Measurements from ENCODE around the gene MAGEE2.
"Not testable (repeated sequence)": the region's sequence is repeated elsewhere in the genome, so short reads cannot be mapped to it uniquely, and the experiment has no call there.

The MAGEE2 gene, protein sequence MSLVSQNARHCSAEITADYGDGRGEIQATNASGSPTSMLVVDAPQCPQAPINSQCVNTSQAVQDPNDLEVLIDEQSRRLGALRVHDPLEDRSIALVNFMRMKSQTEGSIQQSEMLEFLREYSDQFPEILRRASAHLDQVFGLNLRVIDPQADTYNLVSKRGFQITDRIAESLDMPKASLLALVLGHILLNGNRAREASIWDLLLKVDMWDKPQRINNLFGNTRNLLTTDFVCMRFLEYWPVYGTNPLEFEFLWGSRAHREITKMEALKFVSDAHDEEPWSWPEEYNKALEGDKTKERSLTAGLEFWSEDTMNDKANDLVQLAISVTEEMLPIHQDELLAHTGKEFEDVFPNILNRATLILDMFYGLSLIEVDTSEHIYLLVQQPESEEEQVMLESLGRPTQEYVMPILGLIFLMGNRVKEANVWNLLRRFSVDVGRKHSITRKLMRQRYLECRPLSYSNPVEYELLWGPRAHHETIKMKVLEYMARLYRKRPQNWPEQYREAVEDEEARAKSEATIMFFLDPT

DNA sequence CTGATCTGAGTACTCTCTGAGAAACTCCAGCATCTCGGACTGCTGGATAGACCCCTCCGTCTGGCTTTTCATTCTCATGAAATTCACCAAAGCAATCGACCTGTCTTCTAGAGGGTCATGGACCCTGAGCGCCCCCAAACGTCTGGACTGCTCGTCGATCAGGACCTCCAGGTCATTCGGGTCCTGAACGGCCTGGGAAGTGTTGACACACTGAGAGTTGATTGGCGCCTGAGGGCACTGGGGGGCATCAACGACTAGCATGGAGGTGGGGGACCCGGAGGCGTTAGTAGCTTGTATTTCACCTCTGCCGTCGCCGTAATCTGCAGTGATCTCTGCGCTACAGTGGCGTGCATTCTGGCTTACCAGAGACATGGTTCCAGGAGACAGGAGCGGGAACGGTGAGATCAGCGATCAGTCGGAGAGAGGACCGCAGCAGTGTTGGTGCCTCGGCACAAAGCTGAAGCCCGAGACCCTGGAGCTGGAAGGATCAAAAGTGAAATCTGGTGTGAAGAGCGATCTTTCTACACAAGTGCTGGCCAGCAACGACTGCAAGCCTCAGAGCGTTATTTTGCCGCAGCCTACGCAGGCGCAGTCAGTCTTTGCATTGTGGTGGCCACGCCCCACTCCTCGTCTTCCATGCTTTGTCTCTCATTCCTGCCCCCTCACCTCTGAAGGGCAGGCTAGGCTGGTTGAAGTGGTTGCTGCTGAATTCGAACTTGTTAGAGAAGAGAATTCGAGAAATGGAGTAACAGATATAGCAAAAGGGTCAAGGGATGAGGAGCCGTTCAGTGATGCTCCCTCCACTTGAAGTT lies at the start of gene MAGEE2:
MAGEE2 (minus strand) TSS at position 575 of the 812 bp plus-strand sequence; CDS start at position 372, 203 bp downstream.
- TF ChIP-seq, protein P1, sequence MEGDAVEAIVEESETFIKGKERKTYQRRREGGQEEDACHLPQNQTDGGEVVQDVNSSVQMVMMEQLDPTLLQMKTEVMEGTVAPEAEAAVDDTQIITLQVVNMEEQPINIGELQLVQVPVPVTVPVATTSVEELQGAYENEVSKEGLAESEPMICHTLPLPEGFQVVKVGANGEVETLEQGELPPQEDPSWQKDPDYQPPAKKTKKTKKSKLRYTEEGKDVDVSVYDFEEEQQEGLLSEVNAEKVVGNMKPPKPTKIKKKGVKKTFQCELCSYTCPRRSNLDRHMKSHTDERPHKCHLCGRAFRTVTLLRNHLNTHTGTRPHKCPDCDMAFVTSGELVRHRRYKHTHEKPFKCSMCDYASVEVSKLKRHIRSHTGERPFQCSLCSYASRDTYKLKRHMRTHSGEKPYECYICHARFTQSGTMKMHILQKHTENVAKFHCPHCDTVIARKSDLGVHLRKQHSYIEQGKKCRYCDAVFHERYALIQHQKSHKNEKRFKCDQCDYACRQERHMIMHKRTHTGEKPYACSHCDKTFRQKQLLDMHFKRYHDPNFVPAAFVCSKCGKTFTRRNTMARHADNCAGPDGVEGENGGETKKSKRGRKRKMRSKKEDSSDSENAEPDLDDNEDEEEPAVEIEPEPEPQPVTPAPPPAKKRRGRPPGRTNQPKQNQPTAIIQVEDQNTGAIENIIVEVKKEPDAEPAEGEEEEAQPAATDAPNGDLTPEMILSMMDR (IDR thresholded peaks at IDR 0.05; ENCODE audit: low read depth, low read length): no peak
- DNase-seq (ENCODE audit: extremely low read depth, low read depth): no peak

GRCh38 chrX:75786290-75786689 lies 1.2 kb upstream of the MAGEE2 start:
- no peak for DNase-seq (ENCODE audit: extremely low read depth, low read depth)
- TF ChIP-seq, protein P1 (IDR thresholded peaks at IDR 0.05; ENCODE audit: low read depth, low read length): no peak

- TF ChIP-seq, protein P1 (IDR thresholded peaks at IDR 0.05; ENCODE audit: low read depth, low read length): no peak
- DNase-seq (ENCODE audit: extremely low read depth, low read depth): no peak
These were observed 3.4 kb downstream of the MAGEE2 start for GRCh38 chrX:75781611-75782010.

DNA sequence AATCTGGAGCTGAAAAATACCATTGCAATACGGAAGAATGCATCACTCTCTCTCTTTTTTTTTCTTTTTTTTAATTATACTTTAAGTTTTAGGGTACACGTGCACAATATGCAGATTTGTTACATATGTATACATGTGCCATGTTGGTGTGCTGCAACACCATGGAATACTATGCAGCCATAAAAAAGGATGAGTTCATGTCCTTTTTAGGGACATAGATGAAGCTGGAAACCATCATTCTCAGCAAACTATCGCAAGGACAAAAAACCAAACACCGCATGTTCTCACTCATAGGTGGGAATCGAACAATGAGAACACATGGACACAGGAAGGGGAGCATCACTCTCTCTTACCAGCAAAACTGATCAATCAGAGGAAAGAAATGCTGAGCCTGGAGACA lies 17.0 kb downstream of the MAGEE2 start:
- not testable (repeated sequence) for DNase-seq (ENCODE audit: extremely low read depth, low read depth)

DNA sequence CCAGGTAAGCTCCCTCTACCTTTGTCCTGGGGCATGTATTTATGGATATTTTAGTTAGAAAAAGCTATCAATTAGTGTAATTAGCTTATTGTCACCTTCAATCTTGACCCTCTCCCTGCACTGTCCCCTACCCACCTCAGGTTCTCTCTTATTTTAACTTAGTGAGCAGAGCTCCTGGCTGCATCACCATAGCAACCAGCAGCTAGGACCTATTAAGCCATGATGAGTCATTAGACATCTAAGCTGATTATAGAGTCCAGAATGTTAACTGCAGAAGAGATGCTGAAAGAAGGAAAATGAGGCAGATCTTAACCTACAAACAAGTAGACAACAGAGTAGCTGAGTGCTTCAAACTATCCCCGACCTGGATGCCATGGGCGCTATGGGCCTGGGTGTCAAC lies 36.6 kb downstream of the MAGEE2 start:
- TF ChIP-seq, protein P1 (IDR thresholded peaks at IDR 0.05; ENCODE audit: low read depth, low read length): no peak
- no peak for DNase-seq (ENCODE audit: extremely low read depth, low read depth)

DNA sequence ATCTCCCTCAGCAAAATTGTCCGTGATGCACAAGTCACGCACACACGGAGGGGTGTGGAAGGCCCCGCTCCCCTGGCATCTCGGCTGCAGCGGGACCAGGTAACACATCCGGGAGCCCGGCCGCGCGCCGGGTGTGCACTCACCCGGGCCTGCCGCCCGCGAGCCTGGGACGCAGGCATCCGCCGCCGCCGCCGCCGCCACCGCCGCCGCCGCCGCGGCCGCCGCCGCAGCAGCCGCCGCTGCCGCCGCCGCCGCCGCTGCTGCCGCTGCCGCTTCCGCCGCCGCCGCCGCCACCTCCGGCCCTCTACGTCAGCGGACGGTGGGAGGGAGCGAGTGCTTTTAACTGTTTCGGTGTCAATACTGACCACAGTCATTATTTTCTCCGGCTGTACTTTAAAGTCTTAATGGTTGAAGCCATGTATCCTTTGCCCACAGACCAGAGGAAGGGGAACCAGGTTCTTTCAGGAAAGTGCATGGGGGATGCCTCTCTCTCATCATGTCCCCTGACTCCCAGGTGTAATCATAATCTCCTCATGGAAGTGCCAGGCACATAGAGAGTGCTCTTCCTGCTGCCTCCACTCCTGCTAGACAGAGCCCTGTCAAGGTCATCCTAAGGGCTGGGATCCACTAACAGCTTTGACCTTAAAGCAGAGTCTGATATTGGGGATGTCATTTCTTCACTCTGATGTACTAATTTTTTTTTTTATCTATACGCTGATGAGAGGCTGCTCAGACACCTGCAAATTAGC lies 38.0 kb downstream of the MAGEE2 start:
- TF ChIP-seq, protein P1 (IDR thresholded peaks at IDR 0.05; ENCODE audit: low read depth, low read length): no peak
- no peak for DNase-seq (ENCODE audit: extremely low read depth, low read depth)
